Endothelial cell (in vitro differentiated cells): ENCODE data around the gene SLC6A2. TPM values are rescaled to one million over a fixed set of nuclear protein-coding genes. Genes with fewer than 3 reads are reported as not detected.

Experiments
- DNase-seq: peaks from one replicate; pipeline ENCODE4 v3.0.0; 2021; ENCODE audit warnings: low spot score
- H3K27ac Mint-ChIP-seq: one replicate; pipeline ENCODE4 v1.8.0; 2021; ENCODE audit warnings: mixed read lengths, inconsistent platforms; ENCODE audit not compliant: unreplicated experiment
- H3K27me3 Mint-ChIP-seq: one replicate; pipeline ENCODE4 v1.8.0; 2021; ENCODE audit warnings: mild to moderate bottlenecking, moderate library complexity, mixed read lengths, inconsistent platforms; ENCODE audit not compliant: unreplicated experiment
- H3K36me3 Mint-ChIP-seq: one replicate; pipeline ENCODE4 v1.8.0; 2021; ENCODE audit warnings: mild to moderate bottlenecking, low read depth, mixed read lengths, inconsistent platforms; ENCODE audit not compliant: unreplicated experiment
- H3K4me1 Mint-ChIP-seq: one replicate; pipeline ENCODE4 v1.8.0; 2021; ENCODE audit warnings: mild to moderate bottlenecking, mixed read lengths, inconsistent platforms; ENCODE audit not compliant: unreplicated experiment
- H3K4me3 Mint-ChIP-seq: one replicate; pipeline ENCODE4 v1.8.0; 2021; ENCODE audit warnings: mild to moderate bottlenecking, mixed read lengths, inconsistent platforms; ENCODE audit not compliant: unreplicated experiment
- H3K9me3 Mint-ChIP-seq: one replicate; pipeline ENCODE4 v1.8.0; 2021; ENCODE audit warnings: mixed read lengths, inconsistent platforms; ENCODE audit not compliant: unreplicated experiment
- total RNA-seq: library from RNA; stranded (reverse); fragmentation: NEBNext Ultra II Directional; extraction: Animal tissue kit (Norgen Biotek cat#: 25700); gene quantifications from one replicate; pipeline ENCODE4 v1.2.1, GENCODE V29; 2021; ENCODE audit not compliant: unreplicated experiment
- TF ChIP-seq, protein P1 (sequence below): fragments of 200-600 bp; sonication (generic); IDR thresholded peaks from one replicate; pipeline ENCODE4 v1.5.0; 2021; ENCODE audit warnings: antibody characterized with exemption; ENCODE audit not compliant: unreplicated experiment

Gene SLC6A2
- total RNA-seq, 1 donor from 2014 or later: not detected

DNA sequence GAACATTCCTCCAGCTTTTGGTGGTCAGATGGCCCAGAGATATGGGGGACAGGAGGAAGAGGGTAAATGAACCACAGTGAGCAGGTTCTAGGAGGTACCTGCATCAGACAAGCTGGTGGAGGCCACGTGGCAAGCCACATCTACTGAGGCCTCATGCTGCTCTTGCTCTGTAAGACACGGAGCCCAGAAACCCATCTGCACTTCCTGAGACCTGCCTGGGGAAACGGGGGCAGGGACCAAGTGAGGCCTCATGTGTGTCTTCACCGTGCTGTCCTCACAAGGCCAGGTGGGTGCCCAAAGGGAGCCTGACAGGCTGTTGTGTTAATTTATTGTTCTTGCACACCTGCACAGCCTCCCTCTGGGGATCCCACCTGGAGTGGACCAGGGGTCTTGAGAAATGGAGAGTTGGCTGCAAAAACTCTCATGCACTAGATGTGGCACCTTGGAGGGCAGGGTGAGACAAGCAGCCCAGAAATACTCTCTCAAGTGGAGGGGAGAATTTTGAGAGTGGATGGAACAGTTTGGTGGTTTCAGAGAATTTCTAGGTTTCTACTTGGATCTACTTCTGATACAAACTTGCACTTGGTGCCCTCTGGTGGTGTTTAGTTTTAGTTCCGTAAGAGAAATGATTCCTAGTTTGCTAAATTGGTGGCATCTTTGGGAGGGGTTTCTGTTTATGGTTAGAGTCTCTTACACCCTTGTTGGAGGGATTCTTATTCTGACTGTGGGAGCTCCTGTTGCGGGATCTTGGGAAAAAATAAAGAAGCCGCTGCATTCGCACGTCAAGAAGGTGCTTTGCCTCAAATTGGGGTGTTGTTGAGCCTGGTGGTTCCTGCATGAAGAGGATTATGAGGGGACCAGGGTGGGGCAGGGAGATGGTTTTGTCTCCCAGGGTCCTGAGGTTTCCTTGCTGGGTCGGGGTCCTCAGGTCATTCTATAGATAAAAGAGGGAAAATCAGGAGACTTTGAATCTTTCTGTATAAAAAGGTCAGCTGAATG lies 47.5 kb downstream of the SLC6A2 start:
- DNase-seq: peak; percentile 41
- Mint-ChIP-seq H3K4me3 (no peak overlapping the region), H3K4me1 (peaks cover 7% of the 10 kb centered on the region), H3K27me3 (peaks cover 2% of the 10 kb centered on the region), H3K27ac (no peak overlapping the region), H3K36me3 (no peaks in the 10 kb centered on the region), H3K9me3 (no peaks in the 10 kb centered on the region)
- TF ChIP-seq, protein P1, sequence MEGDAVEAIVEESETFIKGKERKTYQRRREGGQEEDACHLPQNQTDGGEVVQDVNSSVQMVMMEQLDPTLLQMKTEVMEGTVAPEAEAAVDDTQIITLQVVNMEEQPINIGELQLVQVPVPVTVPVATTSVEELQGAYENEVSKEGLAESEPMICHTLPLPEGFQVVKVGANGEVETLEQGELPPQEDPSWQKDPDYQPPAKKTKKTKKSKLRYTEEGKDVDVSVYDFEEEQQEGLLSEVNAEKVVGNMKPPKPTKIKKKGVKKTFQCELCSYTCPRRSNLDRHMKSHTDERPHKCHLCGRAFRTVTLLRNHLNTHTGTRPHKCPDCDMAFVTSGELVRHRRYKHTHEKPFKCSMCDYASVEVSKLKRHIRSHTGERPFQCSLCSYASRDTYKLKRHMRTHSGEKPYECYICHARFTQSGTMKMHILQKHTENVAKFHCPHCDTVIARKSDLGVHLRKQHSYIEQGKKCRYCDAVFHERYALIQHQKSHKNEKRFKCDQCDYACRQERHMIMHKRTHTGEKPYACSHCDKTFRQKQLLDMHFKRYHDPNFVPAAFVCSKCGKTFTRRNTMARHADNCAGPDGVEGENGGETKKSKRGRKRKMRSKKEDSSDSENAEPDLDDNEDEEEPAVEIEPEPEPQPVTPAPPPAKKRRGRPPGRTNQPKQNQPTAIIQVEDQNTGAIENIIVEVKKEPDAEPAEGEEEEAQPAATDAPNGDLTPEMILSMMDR: peak; percentile 57

DNA sequence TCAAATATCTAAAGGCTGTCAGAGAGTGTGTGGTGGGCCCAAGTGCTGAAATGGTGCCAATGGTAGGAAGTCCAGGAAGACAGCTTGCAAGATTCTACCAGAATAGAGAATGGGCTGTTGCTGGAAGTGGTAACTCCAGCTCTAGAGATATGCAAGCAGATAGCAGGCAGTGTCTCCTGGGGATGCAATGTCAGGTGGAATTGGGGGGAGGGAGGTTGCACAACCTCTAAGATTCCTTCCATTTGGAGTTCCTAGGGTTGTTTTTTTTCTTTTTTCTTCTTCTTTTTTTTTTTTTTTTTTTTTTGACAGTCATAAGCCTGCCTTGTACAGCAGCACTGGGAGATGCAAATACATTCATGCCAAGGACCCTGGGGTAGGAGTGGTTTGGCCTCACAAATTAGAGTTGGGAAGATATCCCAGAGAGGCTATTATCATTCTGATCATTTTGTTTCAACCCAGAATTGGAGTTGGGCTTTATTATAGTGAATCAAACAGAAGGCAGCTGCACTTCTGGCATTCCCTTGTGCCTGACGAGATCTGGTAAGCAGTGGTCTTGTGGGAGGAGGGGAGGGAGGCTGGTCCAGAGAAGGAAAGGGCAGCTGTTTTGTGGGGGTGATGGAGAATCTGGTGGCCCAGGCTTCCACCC lies 51.1 kb downstream of the SLC6A2 start:
- H3K4me3 Mint-ChIP-seq: no peak overlapping the region
- H3K36me3 Mint-ChIP-seq: no peaks in the 10 kb centered on the region
- no peaks in the 10 kb centered on the region for H3K27me3 Mint-ChIP-seq
- no peaks in the 10 kb centered on the region for H3K9me3 Mint-ChIP-seq
- TF ChIP-seq, protein P1: no peak
- DNase-seq: no peak
- H3K4me1 Mint-ChIP-seq: no peaks in the 10 kb centered on the region
- no peak overlapping the region for H3K27ac Mint-ChIP-seq

DNA sequence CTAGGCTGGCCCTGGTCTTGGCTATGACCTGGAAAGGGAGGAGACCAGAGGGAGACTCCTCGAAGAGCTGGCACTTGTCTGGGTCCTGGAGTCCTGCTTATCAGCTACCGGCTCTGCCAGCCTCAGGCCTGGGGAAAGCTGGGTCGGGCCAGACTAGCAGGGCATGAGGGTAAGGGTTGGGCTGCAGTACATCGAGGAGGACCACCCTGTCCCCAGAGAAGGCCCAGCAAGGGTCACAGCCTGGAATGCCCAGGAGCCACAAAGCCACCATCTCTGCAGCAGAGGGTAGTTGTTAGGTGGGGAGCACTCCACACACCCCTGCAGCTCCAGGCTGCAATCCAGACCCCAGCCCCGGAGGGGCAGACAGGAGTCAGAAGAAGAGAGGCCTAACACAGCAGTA lies 54.0 kb downstream of the SLC6A2 start:
- H3K36me3 Mint-ChIP-seq: no peaks in the 10 kb centered on the region
- H3K4me1 Mint-ChIP-seq: no peaks in the 10 kb centered on the region
- H3K9me3 Mint-ChIP-seq: no peaks in the 10 kb centered on the region
- H3K4me3 Mint-ChIP-seq: no peak overlapping the region
- no peaks in the 10 kb centered on the region for H3K27me3 Mint-ChIP-seq
- TF ChIP-seq, protein P1: no peak
- DNase-seq: no peak
- H3K27ac Mint-ChIP-seq: no peak overlapping the region

DNA sequence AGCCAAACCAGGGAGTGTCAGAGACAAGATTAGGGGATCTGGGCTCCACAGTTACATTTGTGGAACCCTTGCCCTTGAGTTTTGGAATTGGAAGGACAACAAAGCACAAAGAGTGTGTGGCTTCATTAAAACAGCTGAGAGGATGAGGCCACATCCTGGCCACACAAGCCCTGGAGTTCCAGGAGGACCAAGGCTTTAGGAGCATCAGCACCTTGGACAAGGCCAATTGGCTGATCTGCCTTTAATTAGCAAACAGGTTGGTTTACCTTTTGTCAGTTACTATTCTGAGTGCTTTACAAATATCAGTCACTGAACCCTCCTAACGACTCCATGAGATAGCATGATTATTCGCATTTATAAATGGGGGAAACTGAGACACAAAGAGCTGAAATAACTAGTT lies 54.7 kb downstream of the SLC6A2 start:
- H3K9me3 Mint-ChIP-seq: no peaks in the 10 kb centered on the region
- H3K27me3 Mint-ChIP-seq: no peaks in the 10 kb centered on the region
- H3K27ac Mint-ChIP-seq: no peak overlapping the region
- DNase-seq: peak; percentile 27
- TF ChIP-seq, protein P1: no peak
- no peaks in the 10 kb centered on the region for H3K4me1 Mint-ChIP-seq
- H3K4me3 Mint-ChIP-seq: no peak overlapping the region
- no peaks in the 10 kb centered on the region for H3K36me3 Mint-ChIP-seq
